Neutrophil (primary cell): Measurements from ENCODE around the gene BLVRA.

Source experiments
- H3K27ac ChIP-seq: fragments of 200-600 bp; sonication (generic); 2 replicates; pipeline ENCODE4 v1.5.1; 2016; ENCODE audit warnings: mild to moderate bottlenecking, moderate library complexity
- H3K27me3 ChIP-seq: fragments of 200-600 bp; sonication (generic); 2 replicates; pipeline ENCODE4 v1.6.0; 2016; ENCODE audit warnings: mild to moderate bottlenecking
- H3K36me3 ChIP-seq: fragments of 200-600 bp; sonication (generic); 2 replicates; pipeline ENCODE4 v1.5.1; 2017
- H3K4me1 ChIP-seq, 2 experiments: fragments of 200-600 bp in 1 of 2; sonication (generic) in 1 of 2; 1 replicate in 1 of 2; 2 replicates in 1 of 2; pipeline versions ENCODE4 v1.5.1 to v1.6.1; 2013 to 2016; ENCODE audit warnings: low read depth in 1 of 2, low read length in 1 of 2, mild to moderate bottlenecking in 1 of 2, moderate library complexity in 1 of 2; ENCODE audit not compliant: control insufficient read depth in 1 of 2, insufficient read depth in 1 of 2
- H3K4me3 ChIP-seq, 2 experiments: fragments of 200-600 bp in 1 of 2; sonication (generic) in 1 of 2; 1 replicate in 1 of 2; 2 replicates in 1 of 2; pipeline ENCODE4 v1.5.1; 2013 to 2016; ENCODE audit warnings: low read depth in 1 of 2, low read length in 1 of 2, mild to moderate bottlenecking in 1 of 2, moderate library complexity in 1 of 2
- H3K9me3 ChIP-seq: fragments of 200-600 bp; sonication (generic); 2 replicates; pipeline ENCODE4 v1.5.1; 2016
- CTCF ChIP-seq: fragments of 200-600 bp; sonication (generic); IDR thresholded peaks from 2 replicates; pipeline ENCODE4 v1.5.1; 2016; ENCODE audit warnings: antibody characterized with exemption

BLVRA gene

GRCh38 chr7:43725251-43725650 lies 33.2 kb upstream of the BLVRA start:
- peaks cover 12 to 15% of the 10 kb centered on the region in 2 experiments for H3K4me1 ChIP-seq
- no peak overlapping the region for H3K4me3 ChIP-seq
- H3K9me3 ChIP-seq: no peaks in the 10 kb centered on the region
- no peaks in the 10 kb centered on the region for H3K27me3 ChIP-seq
- no peak for TF ChIP-seq CTCF
- H3K27ac ChIP-seq: no peak overlapping the region
- no peaks in the 10 kb centered on the region for H3K36me3 ChIP-seq

- H3K9me3 ChIP-seq: no peaks in the 10 kb centered on the region
- H3K36me3 ChIP-seq: no peaks in the 10 kb centered on the region
- H3K4me3 ChIP-seq: no peak overlapping the region
- H3K27me3 ChIP-seq: no peaks in the 10 kb centered on the region
- no peak overlapping the region for H3K27ac ChIP-seq
- H3K4me1 ChIP-seq: peaks cover 12 to 15% of the 10 kb centered on the region in 2 experiments
- no peak for TF ChIP-seq CTCF
Observed at GRCh38 chr7:43726466-43726865, 32.0 kb upstream of the BLVRA start.

- H3K27ac ChIP-seq: no peak overlapping the region
- H3K27me3 ChIP-seq: no peaks in the 10 kb centered on the region
- H3K4me3 ChIP-seq: no peak overlapping the region
- TF ChIP-seq CTCF: no peak
- no peaks in the 10 kb centered on the region for H3K36me3 ChIP-seq
- no peaks in the 10 kb centered on the region for H3K9me3 ChIP-seq
- peaks cover 12 to 15% of the 10 kb centered on the region in 2 experiments for H3K4me1 ChIP-seq
Observed at GRCh38 chr7:43727003-43727402, 31.5 kb upstream of the BLVRA start.

- H3K27me3 ChIP-seq: no peaks in the 10 kb centered on the region
- no peak for TF ChIP-seq CTCF
- no peaks in the 10 kb centered on the region for H3K9me3 ChIP-seq
- H3K4me3 ChIP-seq: no peak overlapping the region
- H3K27ac ChIP-seq: no peak overlapping the region
- H3K36me3 ChIP-seq: no peaks in the 10 kb centered on the region
- H3K4me1 ChIP-seq: peaks cover 12 to 15% of the 10 kb centered on the region in 2 experiments
Observed at GRCh38 chr7:43727494-43727893, 31.0 kb upstream of the BLVRA start.

GRCh38 chr7:43729214-43729923 lies 29.1 kb upstream of the BLVRA start, which contains the start of gene COA1:
COA1 (minus strand) TSS chr7:43729523; CDS start chr7:43648614, 80,909 bp downstream.
- peak within 1 kb of the TSS; percentile 78 to 92 for H3K4me3 ChIP-seq
- H3K36me3 ChIP-seq: no peaks in the 10 kb centered on the region
- H3K27ac ChIP-seq: peak within 1 kb of the TSS; percentile 65
- peaks cover 12 to 15% of the 10 kb centered on the region in 2 experiments for H3K4me1 ChIP-seq
- no peak for TF ChIP-seq CTCF
- no peaks in the 10 kb centered on the region for H3K9me3 ChIP-seq
- H3K27me3 ChIP-seq: no peaks in the 10 kb centered on the region
